Fibroblast of lung (primary cell): ENCODE measurements around the gene MAPK8IP3. TPM values are rescaled to one million over a fixed set of nuclear protein-coding genes. Genes with fewer than 3 reads are reported as not detected.

Experiments
- DNase-seq, 2 donors: peaks; one replicate each; pipeline versions ENCODE4 v3.0.0 to v3.0.0-alpha.2; 2010; ENCODE audit warnings: low read depth in 2 of 2
- H2AFZ ChIP-seq: 2 replicates; pipeline ENCODE4 v1.5.1; 2012; ENCODE audit warnings: low read length, control low read depth, inconsistent platforms
- H3K27ac ChIP-seq: 2 replicates; pipeline ENCODE4 v1.5.1; 2011; ENCODE audit warnings: low read length, control low read depth; ENCODE audit not compliant: insufficient read depth
- H3K27me3 ChIP-seq: 2 replicates; pipeline ENCODE4 v1.5.1; 2011; ENCODE audit warnings: mild to moderate bottlenecking, low read length; ENCODE audit not compliant: control insufficient read depth, insufficient read depth
- H3K36me3 ChIP-seq: 2 replicates; pipeline ENCODE4 v1.5.1; 2011; ENCODE audit warnings: low read length; ENCODE audit not compliant: control insufficient read depth, insufficient read depth
- H3K4me1 ChIP-seq: 2 replicates; pipeline ENCODE4 v1.5.1; 2011; ENCODE audit warnings: low read length; ENCODE audit not compliant: control insufficient read depth, insufficient read depth; ENCODE audit errors: extremely low read depth
- H3K4me2 ChIP-seq: 2 replicates; pipeline ENCODE4 v1.5.1; 2011; ENCODE audit warnings: low read length, control low read depth; ENCODE audit not compliant: insufficient read depth; ENCODE audit errors: extremely low read depth
- H3K4me3 ChIP-seq, 4 experiments: fragments of 200-600 bp in 1 of 4; sonication (generic) in 1 of 4; replicated peaks in 1 of 4; 2 replicates each; pipeline ENCODE4 v1.5.1; 2011 to 2016; ENCODE audit warnings: low read length in 4 of 4, low read depth in 3 of 4, mild to moderate bottlenecking in 3 of 4, control low read depth in 2 of 4, inconsistent platforms in 1 of 4, mixed read lengths in 1 of 4; ENCODE audit not compliant: insufficient read depth in 1 of 4; ENCODE audit errors: control extremely low read depth in 1 of 4
- H3K79me2 ChIP-seq: 2 replicates; pipeline ENCODE4 v1.5.1; 2012; ENCODE audit warnings: mild to moderate bottlenecking, low read length, inconsistent platforms; ENCODE audit not compliant: control insufficient read depth, insufficient read depth
- H3K9ac ChIP-seq: 2 replicates; pipeline ENCODE4 v1.5.1; 2011; ENCODE audit warnings: mild to moderate bottlenecking, low read length, control low read depth; ENCODE audit not compliant: insufficient read depth
- H3K9me3 ChIP-seq: 2 replicates; pipeline ENCODE4 v1.5.1; 2012; ENCODE audit warnings: low read depth, low read length; ENCODE audit not compliant: control insufficient read depth, insufficient read depth
- H4K20me1 ChIP-seq: 2 replicates; pipeline ENCODE4 v1.5.1; 2011; ENCODE audit warnings: low read length; ENCODE audit not compliant: control insufficient read depth, insufficient read depth; ENCODE audit errors: extremely low read depth
- EZH2 ChIP-seq: IDR thresholded peaks from 2 replicates; pipeline ENCODE4 v1.5.1; 2012; ENCODE audit warnings: low read length, control low read depth, mild to moderate bottlenecking; ENCODE audit errors: missing control alignments
- polyA plus RNA-seq, 2 donors: library from polyadenylated mRNA; depleted of rRNA in 1 of 2; stranded (reverse) in 1 of 2; unstranded in 1 of 2; fragments of >200 nt; gene quantifications; 2 replicates each; pipeline ENCODE4 v1.2.1, GENCODE V29; 2011 to 2012; ENCODE audit warnings: missing spikeins in 1 of 2
- total RNA-seq: library from RNA; depleted of rRNA; stranded (reverse); fragments of >200 nt; gene quantifications from 2 replicates; pipeline ENCODE4 v1.2.1, GENCODE V29; 2014
- TF ChIP-seq, protein P1 (sequence below), 2 donors: IDR thresholded peaks in 1 of 2; conservative IDR thresholded peaks in 1 of 2; 1 replicate in 1 of 2; 2 replicates in 1 of 2; pipeline ENCODE4 v1.5.1; 2011 to 2012; ENCODE audit warnings: low read length in 2 of 2, control low read depth in 1 of 2, inconsistent platforms in 1 of 2, low read depth in 1 of 2, mild to moderate bottlenecking in 1 of 2

MAPK8IP3 gene
- total and polyA plus RNA-seq, 2 donors (not counting 1 experiment from before 2014, with no cell fraction given), result 9.4 to 36.3 TPM

DNA sequence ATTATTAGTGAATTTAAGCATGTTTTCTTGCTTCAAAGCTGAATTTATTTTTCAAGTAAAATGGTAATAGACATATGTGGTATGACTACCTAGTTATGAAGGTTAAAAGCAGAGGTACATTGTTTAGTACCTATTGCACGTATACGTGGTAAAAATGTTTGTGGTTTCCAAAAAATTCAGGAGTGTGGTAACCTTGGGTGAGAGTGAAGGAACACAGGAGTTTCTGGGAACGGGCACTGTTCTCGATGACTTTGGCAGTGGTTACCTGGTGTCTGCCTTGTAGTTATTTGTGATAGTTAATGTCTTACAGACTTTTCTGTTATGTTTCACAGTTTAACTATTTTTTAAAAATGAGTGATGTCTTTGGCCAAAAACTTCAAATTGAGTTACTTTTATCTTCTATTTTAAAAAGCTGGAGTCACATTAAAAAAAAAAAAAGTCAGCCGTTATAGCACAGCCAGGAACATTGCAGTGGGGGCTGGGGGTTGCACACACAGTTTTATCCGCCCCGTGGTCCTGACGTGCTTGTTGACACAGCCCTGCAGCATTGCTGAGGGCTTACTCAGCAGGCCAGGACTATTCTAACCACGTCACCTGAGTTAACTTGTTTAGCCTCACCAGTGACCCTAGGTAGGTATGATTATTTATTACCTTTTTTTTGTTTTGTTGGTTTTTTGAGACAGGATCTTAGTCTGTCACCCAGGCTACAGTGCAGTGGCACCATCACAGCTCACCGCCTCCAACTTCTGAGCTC is 17.0 kb upstream of the MAPK8IP3 start:
- Histone ChIP-seq H3K27me3 (no peaks in the 10 kb centered on the region), H3K79me2 (peaks cover 29% of the 10 kb centered on the region), H3K4me1 (peaks cover 5% of the 10 kb centered on the region), H3K4me2 (no peak overlapping the region), H3K4me3 (no peak overlapping the region), H3K27ac (no peak overlapping the region), H3K9me3 (no peaks in the 10 kb centered on the region), H3K36me3 (peaks cover 9% of the 10 kb centered on the region), H3K9ac (no peak overlapping the region), H2AFZ (no peak overlapping the region), H4K20me1 (no peaks in the 10 kb centered on the region)
- DNase-seq, result peak; percentile 28 to 94
- no peak for TF ChIP-seq EZH2
- TF ChIP-seq, protein P1, sequence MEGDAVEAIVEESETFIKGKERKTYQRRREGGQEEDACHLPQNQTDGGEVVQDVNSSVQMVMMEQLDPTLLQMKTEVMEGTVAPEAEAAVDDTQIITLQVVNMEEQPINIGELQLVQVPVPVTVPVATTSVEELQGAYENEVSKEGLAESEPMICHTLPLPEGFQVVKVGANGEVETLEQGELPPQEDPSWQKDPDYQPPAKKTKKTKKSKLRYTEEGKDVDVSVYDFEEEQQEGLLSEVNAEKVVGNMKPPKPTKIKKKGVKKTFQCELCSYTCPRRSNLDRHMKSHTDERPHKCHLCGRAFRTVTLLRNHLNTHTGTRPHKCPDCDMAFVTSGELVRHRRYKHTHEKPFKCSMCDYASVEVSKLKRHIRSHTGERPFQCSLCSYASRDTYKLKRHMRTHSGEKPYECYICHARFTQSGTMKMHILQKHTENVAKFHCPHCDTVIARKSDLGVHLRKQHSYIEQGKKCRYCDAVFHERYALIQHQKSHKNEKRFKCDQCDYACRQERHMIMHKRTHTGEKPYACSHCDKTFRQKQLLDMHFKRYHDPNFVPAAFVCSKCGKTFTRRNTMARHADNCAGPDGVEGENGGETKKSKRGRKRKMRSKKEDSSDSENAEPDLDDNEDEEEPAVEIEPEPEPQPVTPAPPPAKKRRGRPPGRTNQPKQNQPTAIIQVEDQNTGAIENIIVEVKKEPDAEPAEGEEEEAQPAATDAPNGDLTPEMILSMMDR (conservative IDR thresholded peaks at IDR 0.05 in 1 of 2, IDR thresholded peaks at IDR 0.05 in 1 of 2; ENCODE audit: low read depth in 1 of 2, low read length in 2 of 2), result no peak

- DNase-seq, result no peak
- Histone ChIP-seq H3K4me3 (no peak overlapping the region), H3K4me2 (no peak overlapping the region), H3K9me3 (no peaks in the 10 kb centered on the region), H3K27me3 (no peaks in the 10 kb centered on the region), H4K20me1 (no peaks in the 10 kb centered on the region), H3K36me3 (peaks cover 9% of the 10 kb centered on the region), H3K9ac (no peak overlapping the region), H3K27ac (no peak overlapping the region), H3K79me2 (peaks cover 27% of the 10 kb centered on the region), H3K4me1 (peaks cover 5% of the 10 kb centered on the region), H2AFZ (no peak overlapping the region)
- TF ChIP-seq, protein P1 (conservative IDR thresholded peaks at IDR 0.05 in 1 of 2, IDR thresholded peaks at IDR 0.05 in 1 of 2; ENCODE audit: low read depth in 1 of 2, low read length in 2 of 2), result no peak
- no peak for TF ChIP-seq EZH2
These were observed 16.1 kb upstream of the MAPK8IP3 start for GRCh38 chr16:1689853-1690252.

DNA sequence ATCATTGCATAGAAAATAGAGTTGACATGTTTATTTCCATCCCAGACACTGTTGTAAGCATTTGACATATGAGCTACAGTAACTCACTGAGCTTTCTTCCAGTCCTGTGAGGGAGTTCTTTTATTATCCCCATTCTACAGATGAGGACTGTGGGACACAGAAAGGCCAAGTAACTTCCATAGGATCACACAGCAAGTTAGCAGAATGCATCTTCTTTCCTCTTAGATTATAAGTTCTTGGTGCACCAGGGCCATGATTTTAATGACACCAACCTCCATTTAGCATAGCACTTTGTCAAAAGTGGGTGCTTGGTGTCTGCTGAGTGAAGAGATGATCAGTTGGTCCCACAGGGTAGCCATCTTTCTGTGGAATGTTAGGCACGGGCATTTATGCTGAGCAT is 15.2 kb upstream of the MAPK8IP3 start:
- no peak for DNase-seq
- TF ChIP-seq, protein P1 (conservative IDR thresholded peaks at IDR 0.05 in 1 of 2, IDR thresholded peaks at IDR 0.05 in 1 of 2; ENCODE audit: low read depth in 1 of 2, low read length in 2 of 2), result no peak
- no peak for TF ChIP-seq EZH2
- Histone ChIP-seq H3K4me2 (no peak overlapping the region), H3K79me2 (peaks cover 27% of the 10 kb centered on the region), H4K20me1 (no peaks in the 10 kb centered on the region), H3K27ac (no peak overlapping the region), H3K4me1 (peaks cover 5% of the 10 kb centered on the region), H3K9ac (no peak overlapping the region), H3K4me3 (no peak overlapping the region), H3K9me3 (no peaks in the 10 kb centered on the region), H3K27me3 (no peaks in the 10 kb centered on the region), H3K36me3 (peaks cover 9% of the 10 kb centered on the region), H2AFZ (no peak overlapping the region)
